Stimulated activated CD4-positive, alpha-beta T cell treated with anti-CD3 and anti-CD28 coated beads, Interleukin-15, amount 100 ng/mL, for 48 hours (primary cell): ENCODE data around the gene USH2A.

Experiments
- DNase-seq, 2 donors: peaks; one replicate each; pipeline ENCODE4 v3.0.0-alpha.2; 2020; ENCODE audit warnings: low read depth in 2 of 2

USH2A gene

GRCh38 chr1:215647738-215648137 lies 775.5 kb downstream of the USH2A start:
- no peak for DNase-seq

- DNase-seq = no peak
These were observed 777.4 kb downstream of the USH2A start for GRCh38 chr1:215645861-215646260.

DNA sequence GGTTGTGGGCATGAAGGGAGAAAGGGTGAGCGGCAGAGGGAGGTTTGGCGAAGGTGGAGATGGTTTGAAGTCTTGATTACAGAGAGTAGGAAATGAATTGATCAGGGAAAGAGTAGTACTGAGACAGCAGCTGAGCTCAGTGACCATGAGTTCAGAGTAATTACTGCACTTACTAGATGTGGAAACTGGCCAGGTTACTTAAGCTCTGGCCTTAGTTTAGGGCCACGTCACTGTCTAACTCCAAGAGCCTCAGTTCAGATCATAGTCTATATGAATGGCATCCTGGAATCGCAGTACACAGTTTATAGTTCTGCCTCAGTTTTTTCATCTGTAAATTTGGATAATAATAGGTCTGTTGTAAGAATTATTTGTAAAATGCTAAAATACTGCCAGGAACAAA lies 778.1 kb downstream of the USH2A start:
- DNase-seq = no peak

GRCh38 chr1:215643592-215644321 lies 779.5 kb downstream of the USH2A start:
- no peak for DNase-seq

DNA sequence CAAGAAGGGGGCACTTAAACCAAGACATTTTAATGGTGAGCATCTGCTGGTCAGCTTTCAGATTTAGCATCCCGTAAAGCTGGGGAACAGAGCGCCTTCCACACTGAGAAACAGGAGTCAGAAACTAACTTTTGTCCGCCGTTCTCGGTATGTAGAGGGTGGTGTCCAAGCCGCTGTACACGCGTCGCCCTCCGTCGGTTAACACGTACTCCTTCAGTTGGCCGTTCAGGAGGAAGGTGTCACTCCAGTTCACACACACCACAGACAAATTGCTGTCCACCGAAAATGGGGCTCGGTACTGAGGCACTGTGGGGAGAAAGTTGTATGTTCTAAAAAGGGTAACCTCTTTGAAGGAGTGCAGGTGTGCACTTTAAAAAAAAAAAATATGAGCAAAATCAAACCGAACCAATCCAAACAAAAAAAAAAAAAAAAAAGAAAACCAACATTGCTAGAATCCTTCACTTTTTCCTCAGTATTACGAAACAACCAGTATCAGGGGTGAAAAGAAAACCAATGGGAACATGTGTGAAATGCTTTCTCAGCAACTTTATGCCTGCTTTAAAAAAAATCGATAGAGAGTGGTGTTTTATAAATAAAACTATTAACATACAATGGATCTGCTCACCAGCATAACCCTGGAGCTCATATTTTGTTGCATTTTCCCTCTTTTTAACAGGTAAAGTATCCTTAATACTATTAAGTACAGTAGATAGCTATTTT lies 782.7 kb downstream of the USH2A start:
- DNase-seq = no peak

DNA sequence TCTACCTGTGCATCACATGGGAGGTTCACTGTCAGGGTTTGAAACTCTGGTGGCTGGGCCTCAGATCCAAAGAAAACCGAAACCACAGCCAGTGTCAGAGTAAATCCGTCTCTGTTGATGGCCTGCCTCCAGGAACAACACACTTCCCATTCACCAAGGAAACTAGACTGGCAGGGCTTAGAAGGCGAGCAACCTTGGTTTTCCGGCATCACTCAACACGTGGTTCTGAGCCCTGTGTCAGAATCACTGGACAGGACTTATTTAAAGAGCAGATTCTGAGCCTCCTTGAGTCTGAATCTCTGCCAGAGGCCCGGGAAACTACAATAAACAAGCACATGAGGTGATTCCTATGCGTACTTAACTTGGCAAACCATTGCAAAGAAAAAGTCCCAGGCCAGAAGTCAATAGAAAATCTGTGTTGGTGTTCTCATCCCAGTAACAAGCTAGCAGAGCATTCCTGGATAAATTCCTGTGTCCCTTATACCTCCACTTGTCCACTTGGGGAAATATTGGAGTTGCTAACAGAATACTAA lies 786.1 kb downstream of the USH2A start:
- no peak for DNase-seq

- no peak for DNase-seq
These were observed 786.8 kb downstream of the USH2A start for GRCh38 chr1:215636258-215636965.

DNA sequence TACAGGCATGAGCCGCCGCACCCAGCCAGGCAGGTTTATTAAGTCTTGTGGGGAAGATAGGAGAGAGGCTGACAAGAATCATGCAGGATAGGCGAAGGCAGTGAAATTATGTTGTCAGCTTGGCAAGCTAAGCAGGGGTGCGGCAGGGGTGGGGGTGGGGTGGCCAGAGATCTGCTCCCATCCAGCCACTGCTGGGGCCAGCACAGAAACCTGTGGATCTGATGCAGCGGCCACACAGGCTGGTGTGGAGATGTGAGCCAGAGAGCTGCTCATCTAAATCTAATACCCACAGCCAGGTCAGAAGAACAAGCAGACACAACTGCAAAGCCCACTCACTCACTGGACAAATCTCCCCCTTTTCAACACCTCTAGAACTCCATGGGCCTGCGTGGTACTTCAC lies 787.4 kb downstream of the USH2A start:
- DNase-seq = no peak

- DNase-seq = no peak
These were observed 791.8 kb downstream of the USH2A start for GRCh38 chr1:215631489-215631888.

- no peak for DNase-seq
These were observed 792.2 kb downstream of the USH2A start for GRCh38 chr1:215631040-215631439.

GRCh38 chr1:215625949-215626348 lies 797.3 kb downstream of the USH2A start:
- no peak for DNase-seq

DNA sequence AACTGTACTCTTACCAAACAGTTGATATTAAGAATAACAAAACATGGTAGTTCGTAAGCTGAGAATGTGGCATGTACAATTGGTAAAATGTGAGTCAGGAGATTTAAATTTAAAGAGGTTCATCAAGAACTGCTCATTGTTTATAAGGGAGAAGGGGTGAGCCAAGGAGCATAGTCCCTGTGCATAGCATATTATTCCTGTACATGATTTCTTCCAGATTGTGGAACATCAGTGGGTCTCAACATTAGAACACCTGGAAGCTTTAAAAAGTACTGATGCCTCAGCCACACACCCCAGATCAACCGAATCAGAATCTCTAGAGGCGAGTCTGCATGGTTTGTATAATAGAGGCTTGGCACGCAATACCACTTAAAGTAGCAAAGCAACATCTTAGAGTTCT lies 800.1 kb downstream of the USH2A start:
- no peak for DNase-seq

DNA sequence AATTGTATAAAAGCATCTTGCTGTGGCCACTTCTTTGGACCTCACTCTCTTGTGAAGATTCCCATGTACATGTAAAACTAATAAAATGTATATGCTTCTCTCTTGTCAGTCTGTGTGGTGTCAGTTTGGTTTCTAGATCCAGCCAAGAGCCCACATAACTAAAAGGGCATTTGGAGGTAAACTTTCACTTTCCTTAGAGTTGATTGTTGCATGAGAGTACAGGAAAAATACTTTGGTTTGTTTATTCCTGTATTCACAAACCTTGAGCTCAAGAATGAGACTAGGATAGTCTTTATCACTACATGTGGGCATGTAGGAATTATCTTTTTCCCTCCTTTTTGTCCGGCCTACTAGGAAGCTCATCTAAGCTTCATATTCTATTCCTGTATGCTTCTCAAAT lies 805.3 kb downstream of the USH2A start:
- DNase-seq = no peak

- DNase-seq = no peak
These were observed 810.9 kb downstream of the USH2A start for GRCh38 chr1:215612391-215612790.

GRCh38 chr1:215608646-215609045 lies 814.6 kb downstream of the USH2A start:
- no peak for DNase-seq

GRCh38 chr1:215607412-215607811 lies 815.8 kb downstream of the USH2A start:
- no peak for DNase-seq

DNA sequence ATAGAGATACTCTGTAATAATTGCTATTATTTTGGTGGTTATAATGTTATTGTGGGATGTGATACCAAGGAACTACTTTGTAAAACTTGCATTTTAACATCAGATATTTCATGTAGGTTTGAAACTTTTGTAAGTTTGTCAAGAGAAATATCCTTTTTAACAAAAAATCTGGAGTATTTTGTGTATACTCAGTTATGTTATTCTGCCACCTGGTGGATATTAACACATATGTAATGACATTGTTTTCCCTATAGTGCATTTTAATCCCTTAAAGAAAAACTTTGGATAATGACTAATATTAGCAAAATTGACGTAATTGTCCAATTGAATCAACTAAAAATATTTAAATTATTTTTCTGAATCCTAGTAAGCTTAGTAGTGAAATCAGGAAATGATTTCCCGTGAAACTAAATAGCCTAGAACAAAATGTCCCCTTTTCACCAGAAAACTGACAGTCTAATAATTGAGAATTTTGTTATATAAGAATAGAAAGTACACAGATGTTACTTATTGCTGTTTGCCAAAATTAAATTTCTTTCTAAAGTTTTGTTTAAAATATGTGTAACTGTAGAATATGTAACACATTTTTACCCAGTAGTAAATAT lies 816.6 kb downstream of the USH2A start:
- DNase-seq = no peak

- no peak for DNase-seq
These were observed 817.2 kb downstream of the USH2A start for GRCh38 chr1:215606036-215606435.

GRCh38 chr1:215605011-215605621 lies 818.1 kb downstream of the USH2A start:
- DNase-seq = no peak

DNA sequence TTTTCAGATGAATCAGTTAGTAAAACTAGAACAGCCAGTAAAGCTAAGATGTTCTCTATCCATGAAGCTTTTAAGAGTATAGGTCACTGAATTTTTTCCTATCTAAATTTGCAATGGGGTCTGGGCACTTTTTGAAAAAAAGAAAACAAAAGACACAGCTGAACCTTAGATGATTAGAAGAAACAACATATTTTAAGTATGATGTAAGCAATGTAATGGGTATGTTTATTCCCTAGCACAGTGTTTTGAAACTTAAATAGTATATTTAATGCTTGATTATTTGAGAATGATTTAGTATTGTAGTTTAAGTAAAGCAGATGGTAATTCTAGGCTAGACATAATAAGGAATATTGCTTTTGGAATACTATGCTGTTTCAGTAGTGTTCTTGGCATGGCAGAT lies 819.9 kb downstream of the USH2A start:
- no peak for DNase-seq

DNA sequence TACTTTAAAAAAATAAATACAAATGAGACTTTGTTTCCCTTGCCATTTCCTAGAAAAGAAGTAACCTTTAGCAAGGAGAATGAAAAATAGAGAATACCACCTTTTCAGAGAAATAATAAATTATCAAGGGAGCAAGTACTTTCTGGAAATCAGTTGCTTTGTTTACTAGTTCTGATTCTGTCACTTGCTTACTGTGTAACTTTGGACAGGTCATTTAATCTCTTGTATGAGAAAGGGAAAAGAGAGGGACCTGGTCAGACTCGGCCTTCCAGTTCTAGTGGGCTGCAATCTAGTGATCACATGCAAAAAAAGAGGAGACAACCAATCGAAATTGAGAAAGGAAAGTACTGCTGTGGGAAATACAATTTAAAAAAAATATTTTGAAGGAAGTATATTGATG lies 822.0 kb downstream of the USH2A start:
- no peak for DNase-seq

- no peak for DNase-seq
These were observed 822.4 kb downstream of the USH2A start for GRCh38 chr1:215600867-215601266.
